A673 (cell line): Measurements from ENCODE around the gene BACH2. TPM values are rescaled to one million over a fixed set of nuclear protein-coding genes. Genes with fewer than 3 reads are reported as not detected.
A peak's percentile ranks its signal among the peaks of the same experiment; 100 is the strongest.
"Not testable (repeated sequence)": the region's sequence is repeated elsewhere in the genome, so short reads cannot be mapped to it uniquely, and the experiment has no call there.

ENCODE experiments used
- BruUV-seq: library from RNA; stranded (reverse); fragments of 400-500 nt; replicated peaks from 2 replicates; lab custom pipeline; 2021; lab: Mats Ljungman, UMichigan
- CTCF ChIA-PET: fragments of 300-600 bp; sonication (Branson Sonifier 250); formaldehyde crosslinking; loops from one replicate; lab custom pipeline; 2022; ENCODE audit warnings: antibody characterized with exemption; lab: Charles Lee
- POLR2A ChIA-PET: fragments of 300-600 bp; sonication (Branson Sonifier 250); formaldehyde crosslinking; loops from one replicate; lab custom pipeline; 2022; ENCODE audit warnings: antibody characterized with exemption; ENCODE audit not compliant: low non-redundant PET; lab: Charles Lee
- DNase-seq: peaks from one replicate; pipeline ENCODE4 v3.0.0-alpha.2; 2015; ENCODE audit warnings: low spot score
- H3K27ac ChIP-seq: fragments of 200-600 bp; sonication (generic); 2 replicates; pipeline ENCODE4 v1.5.1; 2016; ENCODE audit warnings: mixed run types, low read depth, mild to moderate bottlenecking, mixed read lengths, antibody characterized with exemption, low read length; ENCODE audit not compliant: poor library complexity, severe bottlenecking
- H3K27me3 ChIP-seq: fragments of 200-600 bp; sonication (generic); replicated peaks from 2 replicates; pipeline ENCODE4 v1.6.1; 2017; ENCODE audit warnings: mixed run types, low read depth, mild to moderate bottlenecking, mixed read lengths, antibody characterized with exemption, low read length; ENCODE audit not compliant: insufficient read depth, poor library complexity
- H3K36me3 ChIP-seq: fragments of 200-600 bp; sonication (generic); 2 replicates; pipeline ENCODE4 v1.6.1; 2016; ENCODE audit warnings: mixed run types, mild to moderate bottlenecking, mixed read lengths, antibody characterized with exemption, low read length; ENCODE audit not compliant: insufficient read depth, poor library complexity, severe bottlenecking
- H3K4me1 ChIP-seq: fragments of 200-600 bp; sonication (generic); 2 replicates; pipeline ENCODE4 v1.6.1; 2017; ENCODE audit warnings: mixed run types, mild to moderate bottlenecking, mixed read lengths, antibody characterized with exemption, low read length; ENCODE audit not compliant: insufficient read depth, poor library complexity, severe bottlenecking
- H3K4me3 ChIP-seq: fragments of 200-600 bp; sonication (generic); 2 replicates; pipeline ENCODE4 v1.5.1; 2016; ENCODE audit warnings: low read depth, mixed run types, mild to moderate bottlenecking, mixed read lengths, low read length; ENCODE audit not compliant: poor library complexity, severe bottlenecking
- H3K9me3 ChIP-seq: fragments of 200-600 bp; sonication (generic); 2 replicates; pipeline ENCODE4 v1.6.1; 2016; ENCODE audit warnings: mixed run types, low read depth, mild to moderate bottlenecking, mixed read lengths, antibody characterized with exemption, low read length; ENCODE audit not compliant: poor library complexity, severe bottlenecking
- CTCF ChIP-seq: fragments of 300-800, 200-600 bp; sonication (generic); conservative IDR thresholded peaks from 2 replicates; pipeline ENCODE4 v1.5.1; 2017; ENCODE audit warnings: low read depth, mild to moderate bottlenecking, antibody characterized with exemption, low read length, moderate library complexity, mixed read lengths
- EZH2 ChIP-seq: fragments of 200-600 bp; sonication (generic); IDR thresholded peaks from 2 replicates; pipeline ENCODE4 v1.6.1; 2017; ENCODE audit warnings: borderline replicate concordance, low read depth, mild to moderate bottlenecking, mixed read lengths, antibody characterized with exemption, low read length; ENCODE audit not compliant: poor library complexity, severe bottlenecking
- intact Hi-C: fragments of 100-400 bp; cut with micrococcal nuclease; formaldehyde crosslinking; loops from one replicate; pipeline ENCODE4 v1.10.0; 2022; ENCODE audit not compliant: unreplicated experiment
- total RNA-seq: library from RNA; stranded (reverse); gene quantifications from 2 replicates; pipeline ENCODE4 v1.2.3, GENCODE V29; 2021

The BACH2 gene
- total RNA-seq, 1 experiment from 2014 or later = 0.37 TPM

DNA sequence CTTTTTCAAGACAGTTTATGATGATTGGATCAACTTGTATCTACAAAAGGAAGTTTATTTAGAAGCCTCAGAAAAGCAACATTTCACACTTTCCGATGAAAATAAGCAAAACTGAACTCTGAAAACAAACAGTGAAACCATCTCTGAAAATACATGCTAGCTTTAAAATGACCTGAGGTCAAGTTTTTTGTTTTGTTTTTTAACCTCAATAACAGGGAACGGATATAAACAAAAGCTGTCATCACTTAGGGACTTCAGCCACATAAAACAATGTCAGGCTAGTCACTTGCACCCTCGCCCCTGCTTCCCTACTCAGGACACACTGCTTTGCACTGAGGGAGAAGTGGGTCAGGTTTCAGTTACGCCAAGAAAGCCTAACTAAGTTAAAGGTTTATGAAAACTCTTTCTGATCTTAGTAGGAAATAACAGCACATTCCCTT lies 11.6 kb downstream of the BACH2 start:
- ChIA-PET CTCF (interaction anchor here (1.3 kb wide), 1 partner anchor 194 kb away, joined by 4 read pairs; no protein-coding TSS in a partner anchor), POLR2A (no interaction called here)
- Histone ChIP-seq H3K27me3 (peaks cover 6% of the 10 kb centered on the region), H3K9me3 (peaks cover 5% of the 10 kb centered on the region), H3K4me1 (peaks cover 11% of the 10 kb centered on the region), H3K27ac (no peak overlapping the region), H3K36me3 (no peaks in the 10 kb centered on the region), H3K4me3 (no peak overlapping the region)
- TF ChIP-seq CTCF (no peak), EZH2 (no peak)
- intact Hi-C loops = loop anchor here (5.0 kb wide), 1 partner anchor 107 kb away; no protein-coding TSS in a partner anchor
- BruUV-seq = no TSS peak
- DNase-seq = no peak

DNA sequence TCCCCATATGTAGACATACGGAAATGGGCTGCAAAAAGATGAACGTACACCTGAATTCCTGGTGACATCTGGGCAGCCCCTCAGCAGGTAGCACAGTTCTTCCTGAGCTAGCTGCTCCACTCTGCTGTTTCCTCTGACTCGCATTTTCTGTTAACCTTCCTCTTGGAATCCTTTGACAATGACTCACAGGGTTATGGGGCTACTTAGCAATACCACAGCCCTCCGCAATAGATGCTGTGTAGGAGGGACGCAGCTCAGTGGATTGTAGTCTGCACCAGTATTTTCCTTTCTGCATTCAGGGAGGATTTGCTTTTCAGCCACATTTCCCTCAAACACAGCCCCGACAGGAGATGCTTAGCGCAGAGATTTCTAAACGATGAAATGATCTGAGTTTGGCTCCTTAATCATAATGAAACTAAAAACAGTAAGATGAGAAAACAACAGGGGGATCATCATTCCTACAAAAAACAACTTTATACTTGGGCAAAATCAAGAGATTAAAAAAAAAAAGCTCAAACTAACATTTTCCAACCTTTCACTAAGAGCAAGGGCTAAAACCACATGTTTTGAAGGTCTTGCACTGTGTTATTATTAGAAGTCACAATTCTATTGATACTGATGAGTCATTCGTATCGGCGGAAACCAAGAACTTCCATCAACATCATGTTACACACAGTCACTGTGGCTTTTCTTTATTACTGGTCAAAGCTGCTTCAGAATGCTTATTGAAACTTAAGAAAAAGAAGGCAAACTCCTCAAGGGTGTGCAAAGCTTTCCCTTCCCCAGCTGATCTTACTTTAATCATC lies 12.2 kb downstream of the BACH2 start:
- Histone ChIP-seq H3K9me3 (peaks cover 5% of the 10 kb centered on the region), H3K4me1 (peaks cover 11% of the 10 kb centered on the region), H3K4me3 (no peak overlapping the region), H3K27ac (no peak overlapping the region), H3K36me3 (no peaks in the 10 kb centered on the region), H3K27me3 (peaks cover 8% of the 10 kb centered on the region)
- intact Hi-C loops = loop anchor here (5.0 kb wide), 1 partner anchor 108 kb away; no protein-coding TSS in a partner anchor
- no peak for TF ChIP-seq EZH2
- TF ChIP-seq CTCF = no peak
- DNase-seq = peak; percentile 61
- POLR2A ChIA-PET = no interaction called here
- CTCF ChIA-PET = interaction anchor here (0.8 to 1.3 kb wide), 2 partner anchors 195 to 344 kb away, joined by 3 to 4 read pairs; no protein-coding TSS in a partner anchor
- no TSS peak for BruUV-seq

DNA sequence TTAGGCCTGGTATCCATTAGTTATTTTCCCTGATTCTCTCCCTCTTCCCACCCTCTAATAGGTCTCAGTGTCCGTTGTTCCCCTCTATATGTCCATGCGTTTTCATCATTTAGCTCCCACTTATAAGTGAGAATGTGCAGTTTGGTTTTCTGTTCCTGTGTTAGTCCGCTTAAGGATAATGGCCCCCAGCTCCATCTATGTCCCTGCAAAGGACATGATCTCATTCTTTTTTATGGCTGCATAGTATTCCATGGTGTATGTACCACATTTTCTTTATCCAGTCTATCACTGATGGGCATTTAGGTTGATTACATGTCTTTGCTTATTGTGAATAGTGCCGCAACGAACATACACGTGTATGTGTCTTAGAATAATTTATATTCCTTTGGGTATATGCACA lies 14.4 kb downstream of the BACH2 start:
- H3K9me3 ChIP-seq, BruUV-seq, H3K27ac ChIP-seq, intact Hi-C loops, DNase-seq, H3K36me3 ChIP-seq, POLR2A ChIA-PET, H3K4me3 ChIP-seq, H3K27me3 ChIP-seq, CTCF ChIA-PET: not testable (repeated sequence)
- peaks cover 11% of the 10 kb centered on the region for H3K4me1 ChIP-seq
